ENCODE data around the gene HOOK2. TPM values are rescaled to one million over a fixed set of nuclear protein-coding genes. Genes with fewer than 3 reads are reported as not detected.
A peak's percentile ranks its signal among the peaks of the same experiment; 100 is the strongest.

HOOK2 gene
- total and polyA plus RNA-seq, 2 of the 8 experiments (the other 6 are each of a cell fraction or from before 2014, with no cell fraction given), result 23.8 to 63.2 TPM

- Histone ChIP-seq H2AK5ac (ENCODE audit: low read depth, low read length) (no peak overlapping the region), H3K56ac (replicated peaks; ENCODE audit: insufficient read length, low read depth, low read length) (no peak overlapping the region), H2BK12ac (ENCODE audit: low read depth, low read length) (no peak overlapping the region), H3K23me2 (ENCODE audit: low read depth, low read length) (peaks cover 8% of the 10 kb centered on the region), H2BK5ac (ENCODE audit: low read depth, low read length) (no peak overlapping the region), H3K4ac (replicated peaks; ENCODE audit: insufficient read length, low read depth, low read length) (no peak overlapping the region), H2BK20ac (ENCODE audit: low read length) (no peak overlapping the region), H4K5ac (ENCODE audit: insufficient read length, low read depth, low read length) (no peak overlapping the region), H4K8ac (ENCODE audit: extremely low read depth, insufficient read depth, low read length) (0 out of 2 replicates have a peak overlapping the region, but pooled peaks have one; percentile 20), H3K18ac (ENCODE audit: extremely low read depth, low read length) (no peak overlapping the region), H3K4me2 (ENCODE audit: insufficient read depth in 1 of 2, low read depth in 2 of 2, low read length in 2 of 2) (no peak overlapping the region), H3K79me1 (ENCODE audit: low read depth, low read length) (no peaks in the 10 kb centered on the region), H3K9me3 (ENCODE audit: insufficient read depth in 2 of 2, low read depth in 1 of 2, low read length in 1 of 2) (no peaks in the 10 kb centered on the region), H4K20me1 (replicated peaks in 1 of 2; ENCODE audit: control insufficient read depth in 1 of 2, insufficient read depth in 2 of 2, low read length in 2 of 2) (peaks cover 0 to 4% of the 10 kb centered on the region in 2 experiments), H2BK15ac (ENCODE audit: low read length) (no peak overlapping the region), H3K4me3 (ENCODE audit: extremely low read depth in 1 of 4, insufficient read depth in 2 of 4, low read depth in 3 of 4, low read length in 4 of 4) (no peak overlapping the region), H2AFZ (ENCODE audit: low read length) (no peak overlapping the region), H3K14ac (ENCODE audit: insufficient read length) (no peak overlapping the region), H3K27ac (ENCODE audit: low read depth, low read length) (no peak overlapping the region), H4K91ac (replicated peaks; ENCODE audit: insufficient read length, low read length) (no peak overlapping the region), H3K36me3 (ENCODE audit: control insufficient read depth in 2 of 4, insufficient read depth in 4 of 4, low read length in 3 of 4) (peaks cover 2 to 16% (median 12%) of the 10 kb centered on the region in 4 experiments; a peak in 6 of 8 replicates), H3K9ac (replicated peaks in 1 of 4; ENCODE audit: extremely low read depth in 1 of 4, low read depth in 3 of 4, low read length in 3 of 4) (no peak overlapping the region), H3K23ac (ENCODE audit: insufficient read length) (no peak overlapping the region), H2BK120ac (replicated peaks; ENCODE audit: low read depth, low read length) (no peak overlapping the region), H3K27me3 (replicated peaks in 1 of 4; ENCODE audit: control insufficient read depth in 3 of 4, extremely low read depth in 1 of 4, insufficient read depth in 3 of 4, low read length in 3 of 4) (no peaks in the 10 kb centered on the region; a peak in 3 of 7 replicates), H3K79me2 (ENCODE audit: control insufficient read depth in 1 of 2, insufficient read depth in 2 of 2, low read length in 2 of 2) (no peaks in the 10 kb centered on the region), H3K4me1 (replicated peaks in 1 of 4; ENCODE audit: control insufficient read depth in 3 of 4, insufficient read depth in 4 of 4, low read length in 3 of 4) (peaks cover 0 to 10% (median 4%) of the 10 kb centered on the region in 4 experiments; a peak in 4 of 7 replicates)
- 83% methylated on average over 5 of the region's 6 CpGs; no CpG with 5 or more reads in 1 of the 2 experiments for WGBS, 2 experiments (ENCODE audit: extremely low coverage in 1 of 2, insufficient coverage in 1 of 2, insufficient read length in 1 of 2, insufficient replicate concordance in 2 of 2, low coverage in 1 of 2, low lambda C conversion rate in 2 of 2, missing lambda C conversion rate in 1 of 2)
- DNase-seq (ENCODE audit: low read depth in 1 of 2, low spot score in 2 of 2) (no peak), FAIRE-seq (no peak)
- ChIA-PET CTCF (ENCODE audit: partially characterized antibody) (interaction anchor here (0.8 to 7.3 kb wide), 4 partner anchors 9 to 28 kb away, joined by 3 to 85 read pairs (median 4); partner anchors contain the start of gene HOOK2), POLR2A (ENCODE audit: partially characterized antibody) (interaction anchor here (1.4 to 10.3 kb wide), 6 partner anchors 10 to 45 kb away, joined by 3 to 104 read pairs (median 22); partner anchors contain the start of genes GET3, TNPO2 and TRIR)
- TF ChIP-seq SAP30 (IDR thresholded peaks at IDR 0.05; ENCODE audit: insufficient read depth, insufficient replicate concordance, low read length) (no peak), BCL11A (IDR thresholded peaks at IDR 0.05; ENCODE audit: low read depth in 2 of 2, low read length in 2 of 2) (no peak), MAFK (IDR thresholded peaks at IDR 0.05; ENCODE audit: low read depth, low read length) (no peak), RXRA (IDR thresholded peaks at IDR 0.05; ENCODE audit: insufficient read depth, low read depth, low read length) (no peak), GTF2F1 (IDR thresholded peaks at IDR 0.05; ENCODE audit: borderline replicate concordance, low read depth, low read length) (no peak), NANOG (IDR thresholded peaks at IDR 0.05; ENCODE audit: insufficient read depth, low read depth, low read length, poor library complexity, severe bottlenecking) (no peak), SIN3A (conservative IDR thresholded peaks at IDR 0.05 in 1 of 2, IDR thresholded peaks at IDR 0.05 in 1 of 2; ENCODE audit: low read depth in 1 of 2, low read length in 2 of 2) (no peak), CBX5 (IDR thresholded peaks at IDR 0.05; ENCODE audit: low read depth, low read length) (no peak), SP2 (IDR thresholded peaks at IDR 0.05; ENCODE audit: low read length) (no peak), CTBP2 (IDR thresholded peaks at IDR 0.05; ENCODE audit: borderline replicate concordance, insufficient read depth, insufficient read length, low read length) (no peak), TBP (IDR thresholded peaks at IDR 0.05; ENCODE audit: low read depth, low read length) (no peak), CREB1 (IDR thresholded peaks at IDR 0.05) (no peak), SRF (IDR thresholded peaks at IDR 0.05; ENCODE audit: low read depth, low read length) (no peak), PHF8 (conservative IDR thresholded peaks at IDR 0.05; ENCODE audit: low read depth, low read length) (no peak)
These were observed 26.9 kb downstream of the HOOK2 start for GRCh38 chr19:12748489-12748888.
